Limb (tissue), 2 donors: ENCODE results near the gene ANO10.

Experiments
- DNase-seq, 2 donors: peaks; one replicate each; pipeline ENCODE4 v3.0.0-alpha.2; 2016; ENCODE audit errors: extremely low spot score in 2 of 2

The ANO10 gene

GRCh38 chr3:43348852-43349574, 272.8 kb downstream of the ANO10 start:
- no peak for DNase-seq

DNA sequence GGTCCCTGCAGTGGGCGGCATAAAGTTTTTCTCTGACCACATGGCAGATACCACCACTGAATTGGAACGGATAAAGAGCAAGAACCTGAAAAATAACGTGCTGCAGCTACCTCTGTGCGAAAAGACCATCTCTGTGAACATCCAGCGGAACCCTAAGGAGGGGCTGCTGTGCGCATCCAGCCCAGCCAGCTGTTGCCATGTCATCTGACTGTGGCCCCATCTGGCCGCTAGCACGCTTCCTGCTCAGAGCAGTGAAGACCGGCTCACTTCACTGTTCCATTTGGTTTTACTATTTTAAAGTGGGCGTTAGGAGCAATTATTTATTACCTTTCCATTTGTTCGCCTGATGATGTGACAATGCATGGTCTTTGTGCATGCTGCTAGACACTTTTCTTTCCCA, 273.5 kb downstream of the ANO10 start:
- DNase-seq, result no peak

GRCh38 chr3:43347774-43348173, 274.0 kb downstream of the ANO10 start:
- no peak for DNase-seq

GRCh38 chr3:43346978-43347749, 274.6 kb downstream of the ANO10 start:
- no peak for DNase-seq

GRCh38 chr3:43345877-43346276, 275.9 kb downstream of the ANO10 start:
- no peak for DNase-seq

DNA sequence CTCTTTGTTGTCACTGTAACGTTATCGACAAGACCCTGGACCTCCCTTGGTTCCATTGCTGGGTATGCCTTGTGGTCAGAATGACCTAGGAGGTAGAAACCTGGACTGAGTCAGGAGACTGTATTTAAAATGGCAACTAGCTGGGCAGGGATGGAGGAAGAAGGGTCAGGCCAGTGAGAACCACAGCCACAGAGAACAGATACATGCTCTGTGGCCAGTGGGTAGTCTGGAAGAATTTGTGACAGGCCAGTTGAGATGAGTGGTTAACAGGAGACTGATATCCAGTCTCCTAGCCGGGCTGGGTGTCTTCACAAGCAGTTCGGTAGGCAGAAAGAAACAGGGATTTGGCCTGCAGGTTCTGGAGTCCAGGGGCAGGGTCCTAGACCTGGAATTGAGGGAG, 276.6 kb downstream of the ANO10 start:
- DNase-seq, result no peak

DNA sequence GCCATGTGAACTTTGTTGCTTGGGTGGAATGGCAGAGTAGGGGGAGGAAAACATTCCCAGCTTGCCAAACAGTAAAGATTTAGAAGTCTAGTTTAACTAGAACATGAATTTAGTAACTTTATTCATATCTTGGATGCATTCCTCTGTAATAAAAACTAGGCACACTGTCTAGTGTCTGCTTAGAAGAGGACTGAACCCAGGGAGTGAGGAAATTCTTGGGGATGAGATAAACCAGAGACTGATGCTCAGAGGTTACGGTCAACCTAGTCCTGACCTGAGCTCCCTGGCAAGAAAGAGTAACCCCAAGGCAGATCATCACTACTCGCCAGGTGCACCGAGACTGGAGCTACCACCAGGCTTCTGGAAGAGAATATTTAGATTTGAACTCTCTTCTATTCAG, 277.3 kb downstream of the ANO10 start:
- DNase-seq, result no peak

DNA sequence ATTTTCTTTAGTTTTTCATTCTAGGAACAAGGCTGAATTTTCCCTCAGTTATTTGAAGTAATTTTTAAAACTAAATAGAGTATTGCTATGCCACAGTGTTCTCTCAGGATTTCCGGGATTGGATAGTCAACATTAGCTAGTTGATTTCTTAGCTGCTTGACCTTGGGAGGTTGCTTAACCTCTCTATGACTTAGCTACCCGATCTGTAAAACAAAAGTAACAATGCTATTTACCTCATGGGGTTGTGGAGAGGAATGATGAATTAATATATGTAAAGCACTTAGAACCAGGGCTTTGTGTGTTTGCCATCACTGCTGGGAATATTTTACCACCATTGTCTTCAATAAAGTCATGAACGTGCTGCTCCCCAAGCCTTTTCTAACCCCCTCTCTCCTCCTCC, 278.0 kb downstream of the ANO10 start:
- no peak for DNase-seq

- no peak for DNase-seq
Measured at GRCh38 chr3:43343185-43343584, 278.6 kb downstream of the ANO10 start.

GRCh38 chr3:43341788-43342187, 280.0 kb downstream of the ANO10 start:
- no peak for DNase-seq

GRCh38 chr3:43340403-43340802, 281.4 kb downstream of the ANO10 start:
- DNase-seq, result no peak

- DNase-seq, result no peak
Measured at GRCh38 chr3:43338295-43338694, 283.5 kb downstream of the ANO10 start.

DNA sequence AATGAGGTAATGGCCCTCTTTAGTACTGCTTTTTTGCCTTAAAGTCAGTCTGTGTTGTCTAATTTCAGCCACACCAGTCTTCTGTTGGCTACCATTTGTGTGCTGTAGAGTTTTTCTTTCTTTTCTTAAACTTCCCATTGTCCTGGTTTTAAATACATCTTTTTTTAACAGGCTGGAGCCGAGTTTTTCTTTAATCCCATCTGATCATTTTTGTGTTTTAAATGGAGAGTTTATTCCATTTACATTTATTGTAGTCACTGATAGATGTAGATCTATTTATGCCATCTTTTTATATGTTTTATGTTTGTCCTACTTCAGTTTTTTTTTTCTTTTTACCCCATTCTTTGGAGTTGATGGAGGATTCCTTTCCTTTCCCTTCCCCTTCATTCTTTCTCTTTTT, 286.0 kb downstream of the ANO10 start:
- DNase-seq, result no peak

DNA sequence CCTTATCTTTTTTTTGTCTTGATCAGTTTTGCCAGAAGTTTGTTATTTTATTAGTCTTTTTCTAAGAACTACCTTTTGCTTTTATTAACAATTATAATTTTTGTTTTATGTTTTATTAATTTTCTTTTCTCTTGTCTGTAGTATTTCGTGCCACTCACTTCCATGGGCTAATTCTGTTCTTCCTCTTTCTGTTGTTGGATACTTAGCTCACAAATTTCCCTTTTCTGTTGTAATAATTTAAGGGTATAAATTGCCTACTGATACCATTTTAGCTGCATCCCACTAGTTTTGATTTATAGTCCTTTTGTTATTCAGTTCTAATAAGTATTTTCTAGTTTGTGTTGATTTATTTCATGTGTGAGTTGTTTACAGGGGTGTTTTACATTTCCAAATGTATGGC, 286.8 kb downstream of the ANO10 start:
- DNase-seq, result no peak

DNA sequence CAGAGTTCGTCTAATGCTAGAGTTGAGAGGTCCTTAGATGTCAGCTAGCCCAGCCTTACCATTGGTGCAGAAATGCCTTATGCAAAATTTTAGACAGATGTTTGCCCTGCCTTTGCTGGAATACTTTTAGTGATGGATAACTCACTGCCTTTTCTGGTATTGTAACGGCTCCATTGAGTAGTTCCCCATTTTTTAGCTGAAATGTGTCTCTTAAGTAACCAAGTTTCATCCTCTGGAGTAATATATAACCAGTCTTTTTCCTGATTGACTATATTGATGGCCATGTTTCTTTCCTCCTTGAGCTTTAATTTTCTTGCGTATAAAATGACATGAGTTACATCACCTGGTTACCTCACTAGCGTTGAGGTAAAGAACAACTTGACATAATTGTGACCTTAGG, 290.4 kb downstream of the ANO10 start:
- no peak for DNase-seq

GRCh38 chr3:43330981-43331380, 290.8 kb downstream of the ANO10 start:
- no peak for DNase-seq

GRCh38 chr3:43328653-43329052, 293.2 kb downstream of the ANO10 start:
- DNase-seq, result no peak

GRCh38 chr3:43327582-43327979, 294.2 kb downstream of the ANO10 start:
- no peak for DNase-seq

- DNase-seq, result no peak
Measured at GRCh38 chr3:43326891-43327581, 294.8 kb downstream of the ANO10 start.

GRCh38 chr3:43323541-43323940, 298.3 kb downstream of the ANO10 start:
- no peak for DNase-seq

- DNase-seq, result no peak
Measured at GRCh38 chr3:43320288-43320687, 301.5 kb downstream of the ANO10 start.

GRCh38 chr3:43319794-43320193, 302.0 kb downstream of the ANO10 start:
- no peak for DNase-seq

GRCh38 chr3:43319376-43319775, 302.4 kb downstream of the ANO10 start:
- no peak for DNase-seq
